Glutamatergic neuron (in vitro differentiated cells): ENCODE data around the gene FAM120B. TPM values are rescaled to one million over a fixed set of nuclear protein-coding genes. Genes with fewer than 3 reads are reported as not detected.

Experiments used
- DNase-seq: peaks from one replicate; pipeline ENCODE4 v3.0.0; 2022
- H3K27ac Mint-ChIP-seq: one replicate; pipeline ENCODE4 v1.8.0; 2020; ENCODE audit warnings: mild to moderate bottlenecking, mixed read lengths, inconsistent platforms; ENCODE audit not compliant: unreplicated experiment
- H3K27me3 Mint-ChIP-seq: one replicate; pipeline ENCODE4 v1.8.0; 2020; ENCODE audit warnings: mild to moderate bottlenecking, moderate library complexity, mixed read lengths, inconsistent platforms; ENCODE audit not compliant: unreplicated experiment
- H3K36me3 Mint-ChIP-seq: one replicate; pipeline ENCODE4 v1.8.0; 2020; ENCODE audit warnings: mild to moderate bottlenecking, mixed read lengths, inconsistent platforms; ENCODE audit not compliant: unreplicated experiment
- H3K4me1 Mint-ChIP-seq: one replicate; pipeline ENCODE4 v1.8.0; 2020; ENCODE audit warnings: mild to moderate bottlenecking, low read depth, mixed read lengths, inconsistent platforms; ENCODE audit not compliant: unreplicated experiment
- H3K4me3 Mint-ChIP-seq: one replicate; pipeline ENCODE4 v1.8.0; 2020; ENCODE audit warnings: mild to moderate bottlenecking, mixed read lengths, inconsistent platforms; ENCODE audit not compliant: unreplicated experiment
- H3K9me3 Mint-ChIP-seq: one replicate; pipeline ENCODE4 v1.8.0; 2020; ENCODE audit warnings: mild to moderate bottlenecking, moderate library complexity, mixed read lengths, inconsistent platforms; ENCODE audit not compliant: unreplicated experiment
- total RNA-seq: library from RNA; stranded (reverse); fragmentation: NEBNext Ultra II Directional; extraction: Animal tissue kit (Norgen Biotek cat#: 25700); gene quantifications from one replicate; pipeline ENCODE4 v1.2.1, GENCODE V29; 2021; ENCODE audit not compliant: unreplicated experiment
- TF ChIP-seq, protein P1 (sequence below): fragments of 200-600 bp; sonication (generic); IDR thresholded peaks from one replicate; pipeline ENCODE4 v1.5.0; 2021; ENCODE audit not compliant: partially characterized antibody, unreplicated experiment

FAM120B gene
- total RNA-seq, 1 donor from 2014 or later, result 48.3 TPM

DNA sequence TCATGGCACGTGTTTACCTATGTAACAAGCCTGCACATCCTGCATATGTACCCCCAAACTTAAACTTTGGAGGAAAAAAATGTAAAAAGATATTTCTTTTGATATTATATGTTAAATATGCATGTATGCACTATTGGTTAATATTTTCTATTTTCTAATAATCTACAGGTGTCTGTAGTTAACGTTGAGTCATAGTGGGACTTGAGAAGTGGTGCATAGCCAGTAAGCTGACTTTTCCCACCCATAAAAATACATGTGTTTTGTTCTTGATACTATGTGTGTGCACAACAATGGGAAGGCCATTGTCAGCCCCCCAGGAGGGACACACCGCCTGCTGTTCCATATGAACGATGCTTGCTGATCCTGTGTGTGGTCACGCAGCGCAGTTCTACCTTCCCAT is 49.1 kb downstream of the FAM120B start:
- Mint-ChIP-seq H3K27me3 (peaks cover 1% of the 10 kb centered on the region), H3K36me3 (peaks cover 42% of the 10 kb centered on the region), H3K27ac (no peak overlapping the region), H3K4me1 (no peaks in the 10 kb centered on the region), H3K4me3 (no peak overlapping the region), H3K9me3 (peaks cover 10% of the 10 kb centered on the region)
- TF ChIP-seq, protein P1, sequence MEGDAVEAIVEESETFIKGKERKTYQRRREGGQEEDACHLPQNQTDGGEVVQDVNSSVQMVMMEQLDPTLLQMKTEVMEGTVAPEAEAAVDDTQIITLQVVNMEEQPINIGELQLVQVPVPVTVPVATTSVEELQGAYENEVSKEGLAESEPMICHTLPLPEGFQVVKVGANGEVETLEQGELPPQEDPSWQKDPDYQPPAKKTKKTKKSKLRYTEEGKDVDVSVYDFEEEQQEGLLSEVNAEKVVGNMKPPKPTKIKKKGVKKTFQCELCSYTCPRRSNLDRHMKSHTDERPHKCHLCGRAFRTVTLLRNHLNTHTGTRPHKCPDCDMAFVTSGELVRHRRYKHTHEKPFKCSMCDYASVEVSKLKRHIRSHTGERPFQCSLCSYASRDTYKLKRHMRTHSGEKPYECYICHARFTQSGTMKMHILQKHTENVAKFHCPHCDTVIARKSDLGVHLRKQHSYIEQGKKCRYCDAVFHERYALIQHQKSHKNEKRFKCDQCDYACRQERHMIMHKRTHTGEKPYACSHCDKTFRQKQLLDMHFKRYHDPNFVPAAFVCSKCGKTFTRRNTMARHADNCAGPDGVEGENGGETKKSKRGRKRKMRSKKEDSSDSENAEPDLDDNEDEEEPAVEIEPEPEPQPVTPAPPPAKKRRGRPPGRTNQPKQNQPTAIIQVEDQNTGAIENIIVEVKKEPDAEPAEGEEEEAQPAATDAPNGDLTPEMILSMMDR, result no peak
- DNase-seq, result no peak

DNA sequence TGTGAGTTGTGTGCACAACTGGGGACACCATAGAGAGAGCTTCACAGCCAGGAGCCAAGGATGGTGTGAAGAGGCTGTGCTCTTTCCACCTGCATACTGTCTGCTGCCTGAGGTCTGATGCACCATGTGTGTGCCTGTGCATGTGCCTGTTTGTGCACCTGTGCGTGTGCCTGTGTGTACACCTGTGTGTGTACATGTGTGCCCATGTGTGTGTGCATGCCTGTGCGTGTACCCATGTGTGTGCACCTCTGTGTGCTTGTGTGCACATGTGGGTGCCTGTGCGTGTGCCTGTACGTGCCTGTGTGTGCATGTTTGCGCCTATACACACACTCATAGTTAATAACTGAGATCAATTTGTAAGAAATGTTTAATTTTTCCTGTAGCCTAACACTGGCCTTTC is 51.3 kb downstream of the FAM120B start:
- no peaks in the 10 kb centered on the region for H3K4me1 Mint-ChIP-seq
- H3K36me3 Mint-ChIP-seq, result peaks cover 21% of the 10 kb centered on the region
- TF ChIP-seq, protein P1, result no peak
- H3K4me3 Mint-ChIP-seq, result no peak overlapping the region
- no peak overlapping the region for H3K27ac Mint-ChIP-seq
- no peak for DNase-seq
- H3K27me3 Mint-ChIP-seq, result peaks cover 1% of the 10 kb centered on the region
- peaks cover 5% of the 10 kb centered on the region for H3K9me3 Mint-ChIP-seq

DNA sequence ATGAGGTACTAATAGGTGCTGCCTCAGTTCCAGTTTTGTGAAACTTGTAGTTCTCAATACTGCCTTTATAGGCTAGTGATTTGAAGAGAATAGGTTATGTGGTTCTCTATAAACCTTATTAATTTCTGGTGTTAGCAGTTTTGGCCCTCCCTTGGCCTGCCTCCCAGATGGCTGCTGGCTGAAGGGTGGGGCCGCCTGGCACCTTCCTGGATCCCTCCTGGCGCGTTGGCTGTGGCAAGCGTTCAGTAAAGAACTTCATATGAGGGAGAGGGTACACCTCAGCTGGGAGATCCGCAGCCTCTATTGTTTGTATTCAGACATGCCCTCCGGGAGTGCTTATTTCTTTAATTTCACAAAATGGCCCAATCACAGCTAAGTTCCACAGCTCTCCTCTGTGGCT is 51.9 kb downstream of the FAM120B start:
- TF ChIP-seq, protein P1, result no peak
- no peak for DNase-seq
- Mint-ChIP-seq H3K4me3 (no peak overlapping the region), H3K27ac (no peak overlapping the region), H3K36me3 (peaks cover 14% of the 10 kb centered on the region), H3K9me3 (peaks cover 4% of the 10 kb centered on the region), H3K4me1 (no peaks in the 10 kb centered on the region), H3K27me3 (peaks cover 1% of the 10 kb centered on the region)

DNA sequence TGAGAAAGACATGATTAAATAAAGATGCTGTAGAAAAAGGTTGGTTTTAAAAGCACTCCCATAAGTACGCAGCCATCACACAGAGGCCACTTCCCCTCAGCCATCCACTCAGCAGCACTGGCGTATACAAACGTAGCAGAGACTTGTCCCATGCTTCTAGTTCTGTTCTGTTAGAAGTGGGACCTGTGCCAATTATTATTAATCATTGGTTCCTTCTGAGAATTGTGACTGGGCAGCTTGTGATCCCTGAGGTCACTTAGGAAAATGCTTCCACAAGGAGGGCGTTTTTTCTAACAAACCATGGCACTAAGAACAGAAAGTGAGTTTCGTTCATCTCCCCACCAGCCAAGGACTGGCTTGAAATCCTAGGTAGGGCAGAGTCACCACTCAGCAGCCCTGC is 53.9 kb downstream of the FAM120B start:
- DNase-seq, result no peak
- Mint-ChIP-seq H3K27ac (no peak overlapping the region), H3K4me1 (peaks cover 6% of the 10 kb centered on the region), H3K9me3 (peaks cover 3% of the 10 kb centered on the region), H3K4me3 (no peak overlapping the region), H3K27me3 (peaks cover 3% of the 10 kb centered on the region), H3K36me3 (peaks cover 5% of the 10 kb centered on the region)
- TF ChIP-seq, protein P1, result no peak

DNA sequence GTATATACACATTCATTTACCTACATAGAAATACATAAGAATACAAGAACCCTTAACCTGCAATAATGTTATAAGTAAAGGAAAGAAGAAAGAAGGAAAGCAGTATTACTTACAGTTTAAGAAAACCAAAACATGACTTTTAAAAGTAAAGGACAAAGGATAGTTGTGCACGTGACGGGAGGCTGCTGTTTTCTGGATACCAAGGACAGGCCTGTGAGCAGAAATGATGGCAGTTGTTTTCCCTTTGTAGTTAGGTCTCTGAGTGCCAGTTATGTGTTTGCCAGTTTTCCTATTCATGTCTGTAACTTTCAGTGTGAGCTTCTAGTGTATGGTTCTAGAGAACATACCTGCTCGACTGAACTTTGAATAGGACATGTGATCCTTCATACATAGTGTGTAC is 54.8 kb downstream of the FAM120B start:
- Mint-ChIP-seq H3K4me3 (no peak overlapping the region), H3K9me3 (peaks cover 3% of the 10 kb centered on the region), H3K27me3 (peaks cover 3% of the 10 kb centered on the region), H3K27ac (no peak overlapping the region), H3K36me3 (peaks cover 5% of the 10 kb centered on the region), H3K4me1 (peaks cover 13% of the 10 kb centered on the region)
- TF ChIP-seq, protein P1, result no peak
- DNase-seq, result no peak
